ENCODE data around the gene TCEA2. TPM values are rescaled to one million over a fixed set of nuclear protein-coding genes. Genes with fewer than 3 reads are reported as not detected.

TCEA2 gene
- total and polyA plus RNA-seq, 2 of the 13 experiments (the other 11 are each of a cell fraction or from before 2014, with no cell fraction given), result 28.1 to 33.7 TPM

- peak; percentile 67; the same call in 1 of the 2 replicates for TF ChIP-seq ZNF777 (CRISPR knock-in tag; IDR thresholded peaks at IDR 0.05)
- no peak for TF ChIP-seq NCOR1 (IDR thresholded peaks at IDR 0.05; ENCODE audit: borderline replicate concordance, low read length)
- TF ChIP-seq ZBTB38 (CRISPR knock-in tag; IDR thresholded peaks at IDR 0.05), result peak; percentile 94
- TF ChIP-seq, protein P1, sequence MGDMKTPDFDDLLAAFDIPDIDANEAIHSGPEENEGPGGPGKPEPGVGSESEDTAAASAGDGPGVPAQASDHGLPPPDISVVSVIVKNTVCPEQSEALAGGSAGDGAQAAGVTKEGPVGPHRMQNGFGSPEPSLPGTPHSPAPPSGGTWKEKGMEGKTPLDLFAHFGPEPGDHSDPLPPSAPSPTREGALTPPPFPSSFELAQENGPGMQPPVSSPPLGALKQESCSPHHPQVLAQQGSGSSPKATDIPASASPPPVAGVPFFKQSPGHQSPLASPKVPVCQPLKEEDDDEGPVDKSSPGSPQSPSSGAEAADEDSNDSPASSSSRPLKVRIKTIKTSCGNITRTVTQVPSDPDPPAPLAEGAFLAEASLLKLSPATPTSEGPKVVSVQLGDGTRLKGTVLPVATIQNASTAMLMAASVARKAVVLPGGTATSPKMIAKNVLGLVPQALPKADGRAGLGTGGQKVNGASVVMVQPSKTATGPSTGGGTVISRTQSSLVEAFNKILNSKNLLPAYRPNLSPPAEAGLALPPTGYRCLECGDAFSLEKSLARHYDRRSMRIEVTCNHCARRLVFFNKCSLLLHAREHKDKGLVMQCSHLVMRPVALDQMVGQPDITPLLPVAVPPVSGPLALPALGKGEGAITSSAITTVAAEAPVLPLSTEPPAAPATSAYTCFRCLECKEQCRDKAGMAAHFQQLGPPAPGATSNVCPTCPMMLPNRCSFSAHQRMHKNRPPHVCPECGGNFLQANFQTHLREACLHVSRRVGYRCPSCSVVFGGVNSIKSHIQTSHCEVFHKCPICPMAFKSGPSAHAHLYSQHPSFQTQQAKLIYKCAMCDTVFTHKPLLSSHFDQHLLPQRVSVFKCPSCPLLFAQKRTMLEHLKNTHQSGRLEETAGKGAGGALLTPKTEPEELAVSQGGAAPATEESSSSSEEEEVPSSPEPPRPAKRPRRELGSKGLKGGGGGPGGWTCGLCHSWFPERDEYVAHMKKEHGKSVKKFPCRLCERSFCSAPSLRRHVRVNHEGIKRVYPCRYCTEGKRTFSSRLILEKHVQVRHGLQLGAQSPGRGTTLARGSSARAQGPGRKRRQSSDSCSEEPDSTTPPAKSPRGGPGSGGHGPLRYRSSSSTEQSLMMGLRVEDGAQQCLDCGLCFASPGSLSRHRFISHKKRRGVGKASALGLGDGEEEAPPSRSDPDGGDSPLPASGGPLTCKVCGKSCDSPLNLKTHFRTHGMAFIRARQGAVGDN (CRISPR knock-in tag; IDR thresholded peaks at IDR 0.05), result no peak
- TF ChIP-seq TRIM24 (CRISPR knock-in tag; IDR thresholded peaks at IDR 0.05), result no peak
- TF ChIP-seq MXD1 (CRISPR knock-in tag; IDR thresholded peaks at IDR 0.05), result no peak
- no peak for TF ChIP-seq ZNF446 (CRISPR knock-in tag; IDR thresholded peaks at IDR 0.05)
- no peak for TF ChIP-seq ZNF878 (CRISPR knock-in tag; IDR thresholded peaks at IDR 0.05)
- no peak for TF ChIP-seq FOXA3 (CRISPR knock-in tag; IDR thresholded peaks at IDR 0.05)
- no peak for TF ChIP-seq SIN3A (IDR thresholded peaks at IDR 0.05; ENCODE audit: borderline replicate concordance, low read depth, low read length)
- no peak for TF ChIP-seq ZSCAN31 (CRISPR knock-in tag; IDR thresholded peaks at IDR 0.05; ENCODE audit: low read depth)
- TF ChIP-seq ZKSCAN1 (IDR thresholded peaks at IDR 0.05; ENCODE audit: low read length), result no peak
- TF ChIP-seq PRMT3 (CRISPR knock-in tag; IDR thresholded peaks at IDR 0.05; ENCODE audit: borderline replicate concordance, low read depth), result no peak
- TF ChIP-seq TGIF2 (CRISPR knock-in tag; IDR thresholded peaks at IDR 0.05), result no peak
- TF ChIP-seq AGO1 (IDR thresholded peaks at IDR 0.05; ENCODE audit: low read depth, low read length, poor library complexity, severe bottlenecking), result no peak
- 0 out of 2 replicates have a peak, but pooled peaks have one; percentile 10 for TF ChIP-seq ZNF329 (CRISPR knock-in tag; IDR thresholded peaks at IDR 0.05; ENCODE audit: low read depth)
- TF ChIP-seq, protein P2, sequence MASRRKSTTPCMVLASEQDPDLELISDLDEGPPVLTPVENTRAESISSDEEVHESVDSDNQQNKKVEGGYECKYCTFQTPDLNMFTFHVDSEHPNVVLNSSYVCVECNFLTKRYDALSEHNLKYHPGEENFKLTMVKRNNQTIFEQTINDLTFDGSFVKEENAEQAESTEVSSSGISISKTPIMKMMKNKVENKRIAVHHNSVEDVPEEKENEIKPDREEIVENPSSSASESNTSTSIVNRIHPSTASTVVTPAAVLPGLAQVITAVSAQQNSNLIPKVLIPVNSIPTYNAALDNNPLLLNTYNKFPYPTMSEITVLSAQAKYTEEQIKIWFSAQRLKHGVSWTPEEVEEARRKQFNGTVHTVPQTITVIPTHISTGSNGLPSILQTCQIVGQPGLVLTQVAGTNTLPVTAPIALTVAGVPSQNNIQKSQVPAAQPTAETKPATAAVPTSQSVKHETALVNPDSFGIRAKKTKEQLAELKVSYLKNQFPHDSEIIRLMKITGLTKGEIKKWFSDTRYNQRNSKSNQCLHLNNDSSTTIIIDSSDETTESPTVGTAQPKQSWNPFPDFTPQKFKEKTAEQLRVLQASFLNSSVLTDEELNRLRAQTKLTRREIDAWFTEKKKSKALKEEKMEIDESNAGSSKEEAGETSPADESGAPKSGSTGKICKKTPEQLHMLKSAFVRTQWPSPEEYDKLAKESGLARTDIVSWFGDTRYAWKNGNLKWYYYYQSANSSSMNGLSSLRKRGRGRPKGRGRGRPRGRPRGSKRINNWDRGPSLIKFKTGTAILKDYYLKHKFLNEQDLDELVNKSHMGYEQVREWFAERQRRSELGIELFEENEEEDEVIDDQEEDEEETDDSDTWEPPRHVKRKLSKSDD (CRISPR knock-in tag; IDR thresholded peaks at IDR 0.05; ENCODE audit: low read depth), result 0 out of 2 replicates have a peak, but pooled peaks have one; percentile 42
- TF ChIP-seq MLLT10 (CRISPR knock-in tag; IDR thresholded peaks at IDR 0.05), result no peak
- TF ChIP-seq ZNF784 (CRISPR knock-in tag; IDR thresholded peaks at IDR 0.05; ENCODE audit: borderline replicate concordance), result peak; percentile 28; the same call in 1 of the 2 replicates
- no peak for TF ChIP-seq SP1 (IDR thresholded peaks at IDR 0.05)
- no peak for TF ChIP-seq SP1 (CRISPR knock-in tag; IDR thresholded peaks at IDR 0.05)
Observed at GRCh38 chr20:64048402-64049044, 14.5 kb upstream of the TCEA2 start (continued).
